Measurements from ENCODE around the gene ATAD2B. TPM values are rescaled to one million over a fixed set of nuclear protein-coding genes. Genes with fewer than 3 reads are reported as not detected.

Gene ATAD2B
- total and polyA plus RNA-seq, 4 donors: 2.3 to 16.2 (median 11.5) TPM

DNA sequence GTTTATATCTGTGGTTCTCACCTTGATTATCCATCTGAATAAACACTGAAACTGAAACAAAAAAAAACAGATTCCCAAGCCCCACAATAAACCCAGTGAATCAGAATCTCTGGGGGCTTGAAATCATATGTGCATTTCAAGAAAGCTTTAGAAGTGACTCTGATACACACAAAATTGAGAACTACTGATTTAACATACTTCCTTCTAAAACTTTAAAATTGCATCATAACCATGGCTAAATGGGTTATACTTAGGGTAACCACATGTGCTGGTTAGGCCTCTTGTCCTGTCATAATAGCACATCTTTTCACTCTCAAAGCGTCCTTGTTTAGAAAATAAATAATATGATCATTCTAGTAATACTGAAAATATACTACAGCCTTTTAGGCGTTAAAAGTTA lies 100.9 kb downstream of the ATAD2B start:
- Histone ChIP-seq H3K9ac (ENCODE audit: low read depth in 1 of 2, low read length in 2 of 2) (no peak overlapping the region), H3K27ac (ENCODE audit: low read depth in 1 of 2, low read length in 2 of 2) (no peak overlapping the region), H3K27me3 (ENCODE audit: control insufficient read depth in 4 of 4, insufficient read depth in 4 of 4, low read length in 3 of 4) (no peaks in the 10 kb centered on the region), H3K4me3 (ENCODE audit: low read depth in 1 of 3, low read length in 3 of 3) (no peak overlapping the region), H3K4me1 (ENCODE audit: control insufficient read depth in 4 of 4, insufficient read depth in 4 of 4, low read length in 3 of 4) (peaks cover 0 to 2% (median 0%) of the 10 kb centered on the region in 4 donors), H3K9me3 (ENCODE audit: control insufficient read depth in 4 of 4, low read length in 3 of 4) (no peaks in the 10 kb centered on the region), H3K36me3 (ENCODE audit: control insufficient read depth in 4 of 4, insufficient read depth in 3 of 4, low read depth in 1 of 4, low read length in 3 of 4) (peaks cover 2 to 5% (median 3%) of the 10 kb centered on the region in 4 donors)
- DNase-seq (ENCODE audit: low spot score): no peak
- 87% methylated on average over 2 of the region's 2 CpGs for WGBS
- no peak for TF ChIP-seq JUND (IDR thresholded peaks at IDR 0.05)
- no peak for TF ChIP-seq RXRA (IDR thresholded peaks at IDR 0.05)
- TF ChIP-seq MAX (IDR thresholded peaks at IDR 0.05): no peak
- TF ChIP-seq YY1 (IDR thresholded peaks at IDR 0.05): no peak
- TF ChIP-seq SP1 (IDR thresholded peaks at IDR 0.05): no peak
- no peak for TF ChIP-seq REST (IDR thresholded peaks at IDR 0.05)
- TF ChIP-seq GABPA (IDR thresholded peaks at IDR 0.05 in 1 of 2, conservative IDR thresholded peaks at IDR 0.05 in 1 of 2): no peak
- TF ChIP-seq, protein P1, sequence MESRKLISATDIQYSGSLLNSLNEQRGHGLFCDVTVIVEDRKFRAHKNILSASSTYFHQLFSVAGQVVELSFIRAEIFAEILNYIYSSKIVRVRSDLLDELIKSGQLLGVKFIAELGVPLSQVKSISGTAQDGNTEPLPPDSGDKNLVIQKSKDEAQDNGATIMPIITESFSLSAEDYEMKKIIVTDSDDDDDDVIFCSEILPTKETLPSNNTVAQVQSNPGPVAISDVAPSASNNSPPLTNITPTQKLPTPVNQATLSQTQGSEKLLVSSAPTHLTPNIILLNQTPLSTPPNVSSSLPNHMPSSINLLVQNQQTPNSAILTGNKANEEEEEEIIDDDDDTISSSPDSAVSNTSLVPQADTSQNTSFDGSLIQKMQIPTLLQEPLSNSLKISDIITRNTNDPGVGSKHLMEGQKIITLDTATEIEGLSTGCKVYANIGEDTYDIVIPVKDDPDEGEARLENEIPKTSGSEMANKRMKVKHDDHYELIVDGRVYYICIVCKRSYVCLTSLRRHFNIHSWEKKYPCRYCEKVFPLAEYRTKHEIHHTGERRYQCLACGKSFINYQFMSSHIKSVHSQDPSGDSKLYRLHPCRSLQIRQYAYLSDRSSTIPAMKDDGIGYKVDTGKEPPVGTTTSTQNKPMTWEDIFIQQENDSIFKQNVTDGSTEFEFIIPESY (IDR thresholded peaks at IDR 0.05): no peak
- TF ChIP-seq, protein P2, sequence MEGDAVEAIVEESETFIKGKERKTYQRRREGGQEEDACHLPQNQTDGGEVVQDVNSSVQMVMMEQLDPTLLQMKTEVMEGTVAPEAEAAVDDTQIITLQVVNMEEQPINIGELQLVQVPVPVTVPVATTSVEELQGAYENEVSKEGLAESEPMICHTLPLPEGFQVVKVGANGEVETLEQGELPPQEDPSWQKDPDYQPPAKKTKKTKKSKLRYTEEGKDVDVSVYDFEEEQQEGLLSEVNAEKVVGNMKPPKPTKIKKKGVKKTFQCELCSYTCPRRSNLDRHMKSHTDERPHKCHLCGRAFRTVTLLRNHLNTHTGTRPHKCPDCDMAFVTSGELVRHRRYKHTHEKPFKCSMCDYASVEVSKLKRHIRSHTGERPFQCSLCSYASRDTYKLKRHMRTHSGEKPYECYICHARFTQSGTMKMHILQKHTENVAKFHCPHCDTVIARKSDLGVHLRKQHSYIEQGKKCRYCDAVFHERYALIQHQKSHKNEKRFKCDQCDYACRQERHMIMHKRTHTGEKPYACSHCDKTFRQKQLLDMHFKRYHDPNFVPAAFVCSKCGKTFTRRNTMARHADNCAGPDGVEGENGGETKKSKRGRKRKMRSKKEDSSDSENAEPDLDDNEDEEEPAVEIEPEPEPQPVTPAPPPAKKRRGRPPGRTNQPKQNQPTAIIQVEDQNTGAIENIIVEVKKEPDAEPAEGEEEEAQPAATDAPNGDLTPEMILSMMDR (IDR thresholded peaks at IDR 0.05; ENCODE audit: low read depth, low read length, missing input control): no peak
- no peak for TF ChIP-seq FOXA2 (IDR thresholded peaks at IDR 0.05)
- no peak for TF ChIP-seq HNF4G (IDR thresholded peaks at IDR 0.05)

- Histone ChIP-seq H3K27ac (ENCODE audit: low read depth in 1 of 2, low read length in 2 of 2) (no peak overlapping the region), H3K4me3 (ENCODE audit: low read depth in 1 of 3, low read length in 3 of 3) (no peak overlapping the region), H3K9ac (ENCODE audit: low read depth in 1 of 2, low read length in 2 of 2) (no peak overlapping the region), H3K27me3 (ENCODE audit: control insufficient read depth in 4 of 4, insufficient read depth in 4 of 4, low read length in 3 of 4) (no peaks in the 10 kb centered on the region), H3K4me1 (ENCODE audit: control insufficient read depth in 4 of 4, insufficient read depth in 4 of 4, low read length in 3 of 4) (peaks cover 0 to 2% (median 0%) of the 10 kb centered on the region in 4 donors), H3K9me3 (ENCODE audit: control insufficient read depth in 4 of 4, low read length in 3 of 4) (no peaks in the 10 kb centered on the region), H3K36me3 (ENCODE audit: control insufficient read depth in 4 of 4, insufficient read depth in 3 of 4, low read depth in 1 of 4, low read length in 3 of 4) (peaks cover 0 to 5% (median 3%) of the 10 kb centered on the region in 4 donors)
- WGBS: 31% methylated on average over 2 of the region's 2 CpGs
- TF ChIP-seq RAD21 (IDR thresholded peaks at IDR 0.05) (peak; percentile 80 to 82), TAF1 (conservative IDR thresholded peaks at IDR 0.05) (no peak), HNF4G (IDR thresholded peaks at IDR 0.05) (no peak)
- TF ChIP-seq, protein P2 (IDR thresholded peaks at IDR 0.05; ENCODE audit: low read depth, low read length, missing input control): peak; percentile 60
- no peak for DNase-seq (ENCODE audit: low spot score)
Measured at GRCh38 chr2:23824777-23825212, 102.1 kb downstream of the ATAD2B start.
